H9 (cell line): Measurements from ENCODE around the gene NFYC. TPM values are rescaled to one million over a fixed set of nuclear protein-coding genes. Genes with fewer than 3 reads are reported as not detected.

ENCODE experiments used
- DNase-seq: peaks from one replicate; pipeline ENCODE4 v3.0.0-alpha.2; 2017
- H2AFZ ChIP-seq: one replicate; pipeline ENCODE4 v1.6.1; 2013; ENCODE audit warnings: mild to moderate bottlenecking, low read length, control low read depth, moderate library complexity
- H2AK5ac ChIP-seq: 2 replicates; pipeline ENCODE4 v1.6.1; 2013; ENCODE audit warnings: low read length, control low read depth, mixed read lengths; ENCODE audit not compliant: insufficient read length
- H2BK120ac ChIP-seq: one replicate; pipeline ENCODE4 v1.6.1; 2013; ENCODE audit warnings: low read depth, mild to moderate bottlenecking, low read length, control low read depth, inconsistent platforms; ENCODE audit not compliant: poor library complexity, severe bottlenecking
- H2BK12ac ChIP-seq: 2 replicates; pipeline ENCODE4 v1.6.1; 2013; ENCODE audit warnings: low read length, control low read depth, mixed read lengths, low read depth; ENCODE audit not compliant: insufficient read length
- H2BK15ac ChIP-seq: 2 replicates; pipeline ENCODE4 v1.6.1; 2013; ENCODE audit warnings: low read depth, low read length, control low read depth
- H2BK20ac ChIP-seq: one replicate; pipeline ENCODE4 v1.6.1; 2013; ENCODE audit warnings: low read depth, mild to moderate bottlenecking, low read length, control low read depth, inconsistent platforms; ENCODE audit not compliant: poor library complexity, severe bottlenecking
- H2BK5ac ChIP-seq: 2 replicates; pipeline ENCODE4 v1.6.1; 2013; ENCODE audit warnings: low read length, control low read depth, mixed read lengths; ENCODE audit not compliant: insufficient read length
- H3K14ac ChIP-seq: 2 replicates; pipeline ENCODE4 v1.6.1; 2013; ENCODE audit warnings: low read length, control low read depth; ENCODE audit not compliant: insufficient read depth
- H3K18ac ChIP-seq: 2 replicates; pipeline ENCODE4 v1.6.1; 2013; ENCODE audit warnings: low read depth, mild to moderate bottlenecking, mixed read lengths, low read length, control low read depth; ENCODE audit not compliant: insufficient read length
- H3K23ac ChIP-seq: 2 replicates; pipeline ENCODE4 v1.6.1; 2013; ENCODE audit warnings: low read length, control low read depth, mixed read lengths, low read depth; ENCODE audit not compliant: insufficient read length
- H3K23me2 ChIP-seq: 2 replicates; pipeline ENCODE4 v1.6.1; 2013; ENCODE audit warnings: low read depth, mild to moderate bottlenecking, mixed read lengths, low read length, control low read depth; ENCODE audit not compliant: insufficient read length, poor library complexity, severe bottlenecking
- H3K27ac ChIP-seq: 2 replicates; pipeline ENCODE4 v1.5.1; 2013; ENCODE audit warnings: low read length, control low read depth, mixed read lengths, low read depth; ENCODE audit not compliant: insufficient read length
- H3K27me3 ChIP-seq: 2 replicates; pipeline ENCODE4 v1.6.1; 2013; ENCODE audit warnings: low read length, control low read depth, inconsistent platforms; ENCODE audit not compliant: insufficient read depth
- H3K4ac ChIP-seq: 2 replicates; pipeline ENCODE4 v1.6.1; 2013; ENCODE audit warnings: low read depth, mild to moderate bottlenecking, control low read depth, inconsistent platforms, low read length, moderate library complexity
- H3K4me1 ChIP-seq: 2 replicates; pipeline ENCODE4 v1.6.1; 2013; ENCODE audit warnings: low read length, control low read depth, inconsistent platforms; ENCODE audit not compliant: insufficient read depth
- H3K4me2 ChIP-seq: 2 replicates; pipeline ENCODE4 v1.6.1; 2013; ENCODE audit warnings: low read length, control low read depth, mixed read lengths; ENCODE audit not compliant: insufficient read length, insufficient read depth
- H3K56ac ChIP-seq: 2 replicates; pipeline ENCODE4 v1.6.1; 2013; ENCODE audit warnings: low read depth, mild to moderate bottlenecking, mixed read lengths, low read length, control low read depth; ENCODE audit not compliant: insufficient read length
- H3K79me1 ChIP-seq: 2 replicates; pipeline ENCODE4 v1.6.1; 2013; ENCODE audit warnings: low read depth, mild to moderate bottlenecking, moderate library complexity, low read length, control low read depth, inconsistent platforms; ENCODE audit not compliant: insufficient read depth, poor library complexity, severe bottlenecking
- H3K79me2 ChIP-seq: 2 replicates; pipeline ENCODE4 v1.6.1; 2013; ENCODE audit warnings: low read length, control low read depth, inconsistent platforms; ENCODE audit not compliant: insufficient read depth
- H3K9ac ChIP-seq: 2 replicates; pipeline ENCODE4 v1.6.1; 2013; ENCODE audit warnings: low read length, control low read depth, mixed read lengths; ENCODE audit not compliant: insufficient read length; ENCODE audit errors: extremely low read depth
- H3K9me3 ChIP-seq: one replicate; pipeline ENCODE4 v1.6.1; 2013; ENCODE audit warnings: low read depth, low read length, inconsistent platforms; ENCODE audit not compliant: control insufficient read depth
- H3T11ph ChIP-seq: one replicate; pipeline ENCODE4 v1.6.1; 2013; ENCODE audit warnings: mild to moderate bottlenecking, low read length, control low read depth, inconsistent platforms
- H4K20me1 ChIP-seq: one replicate; pipeline ENCODE4 v1.6.1; 2013; ENCODE audit not compliant: control insufficient read depth, insufficient read length, insufficient read depth
- H4K5ac ChIP-seq: 2 replicates; pipeline ENCODE4 v1.6.1; 2013; ENCODE audit warnings: low read depth, mild to moderate bottlenecking, mixed read lengths, low read length, control low read depth; ENCODE audit not compliant: insufficient read length
- H4K8ac ChIP-seq: replicated peaks from 2 replicates; pipeline ENCODE4 v1.6.1; 2013; ENCODE audit warnings: low read length, control low read depth, mixed read lengths, low read depth; ENCODE audit not compliant: insufficient read length
- H4K91ac ChIP-seq: 2 replicates; pipeline ENCODE4 v1.6.1; 2013; ENCODE audit warnings: low read depth, mild to moderate bottlenecking, moderate library complexity, mixed read lengths, low read length, control low read depth; ENCODE audit not compliant: insufficient read length
- H3K27ac Mint-ChIP-seq, 3 experiments: 2 replicates in 2 of 3; 3 replicates in 1 of 3; pipeline ENCODE4 v1.8.0; 2020 to 2021; ENCODE audit warnings: mixed read lengths in 3 of 3, mild to moderate bottlenecking in 1 of 3, moderate library complexity in 1 of 3
- H3K27me3 Mint-ChIP-seq: 2 replicates; pipeline ENCODE4 v1.8.0; 2021; ENCODE audit warnings: low read depth, mild to moderate bottlenecking, moderate library complexity, mixed read lengths
- H3K36me3 Mint-ChIP-seq, 3 experiments: 2 replicates in 2 of 3; 3 replicates in 1 of 3; pipeline ENCODE4 v1.8.0; 2020 to 2021; ENCODE audit warnings: low read depth in 3 of 3, mixed read lengths in 3 of 3; ENCODE audit not compliant: insufficient read depth in 1 of 3
- H3K4me1 Mint-ChIP-seq, 2 experiments: 2 replicates each; pipeline ENCODE4 v1.8.0; 2020; ENCODE audit warnings: mixed read lengths in 2 of 2
- H3K4me3 Mint-ChIP-seq, 2 experiments: 2 replicates in 1 of 2; 3 replicates in 1 of 2; pipeline ENCODE4 v1.8.0; 2020 to 2021; ENCODE audit warnings: mild to moderate bottlenecking in 2 of 2, mixed read lengths in 2 of 2, moderate library complexity in 1 of 2
- H3K9me3 Mint-ChIP-seq, 2 experiments: 2 replicates in 1 of 2; 3 replicates in 1 of 2; pipeline ENCODE4 v1.8.0; 2020; ENCODE audit warnings: mild to moderate bottlenecking in 2 of 2, mixed read lengths in 2 of 2, moderate library complexity in 1 of 2
- CTCF ChIP-seq: fragments of 200-600 bp; sonication (generic); conservative IDR thresholded peaks from 3 replicates; pipeline ENCODE4 v1.8.0; 2021; ENCODE audit warnings: antibody characterized with exemption, mild to moderate bottlenecking
- WGBS: extraction: QIAGEN DNeasy Blood & Tissue Kit; methylation state at CpG from one replicate; pipeline ENCODE4 v1.1.7; 2013; ENCODE audit warnings: missing lambda C conversion rate, low lambda C conversion rate, mixed read lengths; ENCODE audit not compliant: insufficient read length; ENCODE audit errors: extremely low coverage; 5-methylcytosine and 5-hydroxymethylcytosine counted together
- total RNA-seq: library from RNA; stranded (reverse); gene quantifications from 2 replicates; pipeline ENCODE4 v1.2.1, GENCODE V29; 2021

The NFYC gene
- total RNA-seq, 1 experiment from 2014 or later, result 54.7 TPM

- Histone ChIP-seq H3K79me2 (no peaks in the 10 kb centered on the region), H3T11ph (no peak overlapping the region), H2BK12ac (no peak overlapping the region), H3K27me3 (no peaks in the 10 kb centered on the region), H3K23ac (no peak overlapping the region), H3K4me2 (no peak overlapping the region), H3K18ac (no peak overlapping the region), H3K4ac (no peak overlapping the region), H3K56ac (no peak overlapping the region), H3K9ac (no peak overlapping the region), H4K20me1 (no peaks in the 10 kb centered on the region), H2AFZ (no peak overlapping the region), H2BK15ac (no peak overlapping the region), H3K14ac (no peak overlapping the region), H2AK5ac (no peak overlapping the region), H3K27ac (no peak overlapping the region), H3K23me2 (peaks cover 3% of the 10 kb centered on the region), H3K79me1 (no peaks in the 10 kb centered on the region), H2BK120ac (no peak overlapping the region), H2BK20ac (no peak overlapping the region), H3K9me3 (no peaks in the 10 kb centered on the region), H2BK5ac (no peak overlapping the region), H3K4me1 (0 out of 2 replicates have a peak, but pooled peaks cover 5% of the 10 kb centered on the region), H4K8ac (no peak overlapping the region), H4K5ac (no peak overlapping the region), H4K91ac (no peak overlapping the region)
- DNase-seq, result peak; percentile 59
- Mint-ChIP-seq H3K4me1 (peaks cover 35% of the 10 kb centered on the region in 2 experiments), H3K27ac (no peak overlapping the region; a peak in 1 of 7 replicates), H3K36me3 (no peaks in the 10 kb centered on the region), H3K27me3 (peaks cover 7% of the 10 kb centered on the region), H3K4me3 (no peak overlapping the region), H3K9me3 (no peaks in the 10 kb centered on the region)
- WGBS, result no CpG with 5 or more reads among the region's 20 CpGs
- no peak for TF ChIP-seq CTCF
Observed at GRCh38 chr1:40806731-40807695, 115.5 kb downstream of the NFYC start.
